Liver (tissue), 9 donors: Measurements from ENCODE around the gene NUDT22. TPM values are rescaled to one million over a fixed set of nuclear protein-coding genes. Genes with fewer than 3 reads are reported as not detected.

Experiments used
- DNase-seq: peaks from one replicate; pipeline ENCODE4 v3.0.0-alpha.2; 2017; ENCODE audit warnings: low spot score
- H3K27ac ChIP-seq, 2 donors: one replicate each; pipeline ENCODE4 v1.7.0; 2013; ENCODE audit warnings: inconsistent platforms in 2 of 2, low read length in 2 of 2, control low read depth in 1 of 2, low read depth in 1 of 2, mild to moderate bottlenecking in 1 of 2
- H3K27me3 ChIP-seq, 4 donors: one replicate each; pipeline versions ENCODE4 v1.6.1 to v1.7.0; 2013; ENCODE audit warnings: low read length in 3 of 4, inconsistent platforms in 1 of 4, mild to moderate bottlenecking in 1 of 4, moderate library complexity in 1 of 4; ENCODE audit not compliant: control insufficient read depth in 4 of 4, insufficient read depth in 4 of 4
- H3K36me3 ChIP-seq, 4 donors: one replicate each; pipeline versions ENCODE4 v1.6.1 to v1.7.0; 2013; ENCODE audit warnings: low read length in 3 of 4, mild to moderate bottlenecking in 3 of 4, low read depth in 1 of 4, moderate library complexity in 1 of 4; ENCODE audit not compliant: control insufficient read depth in 4 of 4, insufficient read depth in 3 of 4
- H3K4me1 ChIP-seq, 4 donors: one replicate each; pipeline versions ENCODE4 v1.6.1 to v1.7.0; 2013; ENCODE audit warnings: low read length in 3 of 4, mild to moderate bottlenecking in 3 of 4, moderate library complexity in 1 of 4; ENCODE audit not compliant: control insufficient read depth in 4 of 4, insufficient read depth in 4 of 4
- H3K4me3 ChIP-seq, 3 donors: one replicate each; pipeline versions ENCODE4 v1.6.1 to v1.7.0; 2013; ENCODE audit warnings: low read length in 3 of 3, control low read depth in 1 of 3, low read depth in 1 of 3, mild to moderate bottlenecking in 1 of 3
- H3K9ac ChIP-seq, 2 donors: one replicate each; pipeline ENCODE4 v1.7.0; 2013; ENCODE audit warnings: low read length in 2 of 2, mild to moderate bottlenecking in 2 of 2, moderate library complexity in 2 of 2, control low read depth in 1 of 2, low read depth in 1 of 2
- H3K9me3 ChIP-seq, 4 donors: one replicate each; pipeline versions ENCODE4 v1.6.1 to v1.7.0; 2013; ENCODE audit warnings: low read length in 3 of 4; ENCODE audit not compliant: control insufficient read depth in 4 of 4
- EGR1 ChIP-seq, 2 donors: IDR thresholded peaks; 2 replicates each; pipeline ENCODE4 v1.6.1; 2016 to 2018; ENCODE audit warnings: antibody characterized with exemption in 2 of 2, low read depth in 2 of 2
- FOXA1 ChIP-seq: IDR thresholded peaks from 2 replicates; pipeline ENCODE4 v1.6.1; 2016; ENCODE audit warnings: antibody characterized with exemption
- FOXA2 ChIP-seq: IDR thresholded peaks from 2 replicates; pipeline ENCODE4 v1.6.1; 2016; ENCODE audit warnings: antibody characterized with exemption
- GABPA ChIP-seq, 2 donors: IDR thresholded peaks in 1 of 2; conservative IDR thresholded peaks in 1 of 2; 2 replicates each; pipeline ENCODE4 v1.6.1; 2016; ENCODE audit warnings: antibody characterized with exemption in 2 of 2, mild to moderate bottlenecking in 1 of 2, moderate library complexity in 1 of 2
- HNF4A ChIP-seq, 2 donors: conservative IDR thresholded peaks; 2 replicates each; pipeline ENCODE4 v1.6.1; 2016; ENCODE audit warnings: antibody characterized with exemption in 2 of 2, mild to moderate bottlenecking in 2 of 2
- HNF4G ChIP-seq: IDR thresholded peaks from 2 replicates; pipeline ENCODE4 v1.6.1; 2016; ENCODE audit warnings: antibody characterized with exemption
- JUND ChIP-seq, 2 donors: IDR thresholded peaks; 2 replicates each; pipeline ENCODE4 v1.6.1; 2016; ENCODE audit warnings: antibody characterized with exemption in 2 of 2
- MAX ChIP-seq: IDR thresholded peaks from 2 replicates; pipeline ENCODE4 v1.6.1; 2016; ENCODE audit warnings: antibody characterized with exemption
- NR2F2 ChIP-seq: IDR thresholded peaks from 2 replicates; pipeline ENCODE4 v1.6.1; 2016; ENCODE audit warnings: antibody characterized with exemption
- RAD21 ChIP-seq, 2 donors: IDR thresholded peaks; 2 replicates each; pipeline ENCODE4 v1.6.1; 2016; ENCODE audit warnings: antibody characterized with exemption in 2 of 2, mild to moderate bottlenecking in 2 of 2
- RXRA ChIP-seq, 2 donors: IDR thresholded peaks; 2 replicates each; pipeline ENCODE4 v1.6.1; 2017 to 2018; ENCODE audit warnings: antibody characterized with exemption in 2 of 2, mild to moderate bottlenecking in 1 of 2
- SP1 ChIP-seq: IDR thresholded peaks from 2 replicates; pipeline ENCODE4 v1.6.1; 2018; ENCODE audit warnings: antibody characterized with exemption, mild to moderate bottlenecking
- TAF1 ChIP-seq: conservative IDR thresholded peaks from 2 replicates; pipeline ENCODE4 v1.6.1; 2016; ENCODE audit warnings: antibody characterized with exemption, mild to moderate bottlenecking
- YY1 ChIP-seq: IDR thresholded peaks from 2 replicates; pipeline ENCODE4 v1.6.1; 2016; ENCODE audit warnings: antibody characterized with exemption, mild to moderate bottlenecking
- WGBS: extraction: QIAGEN DNeasy Blood & Tissue Kit; methylation state at CpG from one replicate; pipeline ENCODE4 v1.1.7; 2013; 5-methylcytosine and 5-hydroxymethylcytosine counted together
- polyA plus RNA-seq, 2 donors: library from polyadenylated mRNA; stranded (reverse) in 1 of 2; unstranded in 1 of 2; fragments of 200-250 nt in 1 of 2; fragments of >200 nt in 1 of 2; fragmentation: Nextera tagmentation in 1 of 2; extraction: Ambion mirVana in 1 of 2; gene quantifications; one replicate each; pipeline versions ENCODE4 v1.2.1 to v1.2.3, GENCODE V29; 2013 to 2015
- total RNA-seq, 2 donors: library from RNA; depleted of rRNA; stranded (reverse); fragments of >200 nt; gene quantifications; one replicate each; pipeline ENCODE4 v1.2.3, GENCODE V29; 2014
- TF ChIP-seq, protein P1 (sequence below): IDR thresholded peaks from 2 replicates; pipeline ENCODE4 v1.6.1; 2016; ENCODE audit warnings: antibody characterized with exemption
- TF ChIP-seq, protein P2 (sequence below): fragments of 150-350 bp; IDR thresholded peaks from 2 replicates; pipeline ENCODE4 v1.5.1; 2017; ENCODE audit warnings: improper control_type of control experiment, low read depth, low read length; ENCODE audit not compliant: missing input control
- TF ChIP-seq, protein P3 (sequence below): IDR thresholded peaks from 2 replicates; pipeline ENCODE4 v1.6.1; 2016; ENCODE audit warnings: antibody characterized with exemption, mild to moderate bottlenecking
- donor health status: healthy.
- donor health status: healthy.
- donor health status: healthy.
- donor health status: healthy.
- donor health status: healthy.

Gene NUDT22
- total and polyA plus RNA-seq, 4 donors: 20.0 to 47.8 (median 41.2) TPM

- peaks cover 0 to 24% (median 8%) of the 10 kb centered on the region in 4 donors for H3K36me3 ChIP-seq
- 72% methylated on average over 22 of the region's 22 CpGs for WGBS
- DNase-seq: no peak
- H3K9me3 ChIP-seq: no peaks in the 10 kb centered on the region
- no peaks in the 10 kb centered on the region for H3K27me3 ChIP-seq
- TF ChIP-seq FOXA2 (no peak), GABPA (IDR thresholded peaks at IDR 0.05 in 1 of 2, conservative IDR thresholded peaks at IDR 0.05 in 1 of 2) (no peak), JUND (IDR thresholded peaks at IDR 0.05) (no peak), EGR1 (IDR thresholded peaks at IDR 0.05; ENCODE audit: low read depth in 2 of 2) (no peak), YY1 (no peak), MAX (no peak), RAD21 (IDR thresholded peaks at IDR 0.05) (no peak), NR2F2 (no peak), HNF4G (no peak), FOXA1 (no peak), TAF1 (no peak), SP1 (no peak)
- TF ChIP-seq, protein P1, sequence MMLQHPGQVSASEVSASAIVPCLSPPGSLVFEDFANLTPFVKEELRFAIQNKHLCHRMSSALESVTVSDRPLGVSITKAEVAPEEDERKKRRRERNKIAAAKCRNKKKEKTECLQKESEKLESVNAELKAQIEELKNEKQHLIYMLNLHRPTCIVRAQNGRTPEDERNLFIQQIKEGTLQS: no peak
- peaks cover 11 to 39% (median 26%) of the 10 kb centered on the region in 4 donors for H3K4me1 ChIP-seq
- H3K4me3 ChIP-seq: peak overlapping the region; percentile 51 to 71 (median 67)
- H3K27ac ChIP-seq: peak overlapping the region; percentile 52 to 92
- peak overlapping the region in 1 of 2 donors; percentile 45 for H3K9ac ChIP-seq
Observed at GRCh38 chr11:64224891-64225607, 1.0 kb upstream of the NUDT22 start.

GRCh38 chr11:64226507-64227051 is 505 bp downstream of the NUDT22 start:
- 21% methylated on average over 26 of the region's 26 CpGs for WGBS
- TF ChIP-seq FOXA2: no peak
- TF ChIP-seq NR2F2: no peak
- TF ChIP-seq HNF4G: no peak
- TF ChIP-seq TAF1: no peak
- no peak for TF ChIP-seq FOXA1
- TF ChIP-seq RXRA (IDR thresholded peaks at IDR 0.05): peak in 1 of 2 donors; percentile 24
- no peak for TF ChIP-seq EGR1 (IDR thresholded peaks at IDR 0.05; ENCODE audit: low read depth in 2 of 2)
- TF ChIP-seq, protein P2, sequence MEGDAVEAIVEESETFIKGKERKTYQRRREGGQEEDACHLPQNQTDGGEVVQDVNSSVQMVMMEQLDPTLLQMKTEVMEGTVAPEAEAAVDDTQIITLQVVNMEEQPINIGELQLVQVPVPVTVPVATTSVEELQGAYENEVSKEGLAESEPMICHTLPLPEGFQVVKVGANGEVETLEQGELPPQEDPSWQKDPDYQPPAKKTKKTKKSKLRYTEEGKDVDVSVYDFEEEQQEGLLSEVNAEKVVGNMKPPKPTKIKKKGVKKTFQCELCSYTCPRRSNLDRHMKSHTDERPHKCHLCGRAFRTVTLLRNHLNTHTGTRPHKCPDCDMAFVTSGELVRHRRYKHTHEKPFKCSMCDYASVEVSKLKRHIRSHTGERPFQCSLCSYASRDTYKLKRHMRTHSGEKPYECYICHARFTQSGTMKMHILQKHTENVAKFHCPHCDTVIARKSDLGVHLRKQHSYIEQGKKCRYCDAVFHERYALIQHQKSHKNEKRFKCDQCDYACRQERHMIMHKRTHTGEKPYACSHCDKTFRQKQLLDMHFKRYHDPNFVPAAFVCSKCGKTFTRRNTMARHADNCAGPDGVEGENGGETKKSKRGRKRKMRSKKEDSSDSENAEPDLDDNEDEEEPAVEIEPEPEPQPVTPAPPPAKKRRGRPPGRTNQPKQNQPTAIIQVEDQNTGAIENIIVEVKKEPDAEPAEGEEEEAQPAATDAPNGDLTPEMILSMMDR: no peak
- Histone ChIP-seq H3K4me3 (peak overlapping the region; percentile 51 to 97 (median 67)), H3K27me3 (no peaks in the 10 kb centered on the region), H3K27ac (peak overlapping the region; percentile 52 to 92), H3K36me3 (peaks cover 0 to 14% (median 6%) of the 10 kb centered on the region in 4 donors), H3K9me3 (no peaks in the 10 kb centered on the region), H3K4me1 (peaks cover 14 to 47% (median 30%) of the 10 kb centered on the region in 4 donors), H3K9ac (peak overlapping the region; percentile 14 to 89)
- DNase-seq: no peak

- no peak for DNase-seq
- Histone ChIP-seq H3K4me3 (peak overlapping the region in 1 of 3 donors; percentile 51), H3K27ac (no peak overlapping the region), H3K9me3 (no peaks in the 10 kb centered on the region), H3K4me1 (peaks cover 14 to 47% (median 30%) of the 10 kb centered on the region in 4 donors), H3K27me3 (no peaks in the 10 kb centered on the region), H3K9ac (peak overlapping the region in 1 of 2 donors; percentile 89), H3K36me3 (peaks cover 0 to 14% (median 6%) of the 10 kb centered on the region in 4 donors)
- 88% methylated on average over 3 of the region's 3 CpGs for WGBS
- TF ChIP-seq GABPA (IDR thresholded peaks at IDR 0.05 in 1 of 2, conservative IDR thresholded peaks at IDR 0.05 in 1 of 2): no peak
- TF ChIP-seq HNF4A (conservative IDR thresholded peaks at IDR 0.05): no peak
- TF ChIP-seq FOXA2: no peak
- TF ChIP-seq RXRA (IDR thresholded peaks at IDR 0.05): no peak
- TF ChIP-seq, protein P3, sequence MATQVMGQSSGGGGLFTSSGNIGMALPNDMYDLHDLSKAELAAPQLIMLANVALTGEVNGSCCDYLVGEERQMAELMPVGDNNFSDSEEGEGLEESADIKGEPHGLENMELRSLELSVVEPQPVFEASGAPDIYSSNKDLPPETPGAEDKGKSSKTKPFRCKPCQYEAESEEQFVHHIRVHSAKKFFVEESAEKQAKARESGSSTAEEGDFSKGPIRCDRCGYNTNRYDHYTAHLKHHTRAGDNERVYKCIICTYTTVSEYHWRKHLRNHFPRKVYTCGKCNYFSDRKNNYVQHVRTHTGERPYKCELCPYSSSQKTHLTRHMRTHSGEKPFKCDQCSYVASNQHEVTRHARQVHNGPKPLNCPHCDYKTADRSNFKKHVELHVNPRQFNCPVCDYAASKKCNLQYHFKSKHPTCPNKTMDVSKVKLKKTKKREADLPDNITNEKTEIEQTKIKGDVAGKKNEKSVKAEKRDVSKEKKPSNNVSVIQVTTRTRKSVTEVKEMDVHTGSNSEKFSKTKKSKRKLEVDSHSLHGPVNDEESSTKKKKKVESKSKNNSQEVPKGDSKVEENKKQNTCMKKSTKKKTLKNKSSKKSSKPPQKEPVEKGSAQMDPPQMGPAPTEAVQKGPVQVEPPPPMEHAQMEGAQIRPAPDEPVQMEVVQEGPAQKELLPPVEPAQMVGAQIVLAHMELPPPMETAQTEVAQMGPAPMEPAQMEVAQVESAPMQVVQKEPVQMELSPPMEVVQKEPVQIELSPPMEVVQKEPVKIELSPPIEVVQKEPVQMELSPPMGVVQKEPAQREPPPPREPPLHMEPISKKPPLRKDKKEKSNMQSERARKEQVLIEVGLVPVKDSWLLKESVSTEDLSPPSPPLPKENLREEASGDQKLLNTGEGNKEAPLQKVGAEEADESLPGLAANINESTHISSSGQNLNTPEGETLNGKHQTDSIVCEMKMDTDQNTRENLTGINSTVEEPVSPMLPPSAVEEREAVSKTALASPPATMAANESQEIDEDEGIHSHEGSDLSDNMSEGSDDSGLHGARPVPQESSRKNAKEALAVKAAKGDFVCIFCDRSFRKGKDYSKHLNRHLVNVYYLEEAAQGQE: no peak
- TF ChIP-seq, protein P2: no peak
- TF ChIP-seq, protein P1: no peak
- no peak for TF ChIP-seq FOXA1
- no peak for TF ChIP-seq JUND (IDR thresholded peaks at IDR 0.05)
Observed at GRCh38 chr11:64227405-64227956, 1.4 kb downstream of the NUDT22 start.
